ENCODE measurements around the gene PLCB1. TPM values are rescaled to one million over a fixed set of nuclear protein-coding genes. Genes with fewer than 3 reads are reported as not detected.

Gene PLCB1
- total and polyA plus RNA-seq, 2 of the 4 experiments (the other 2 are of a cell fraction): 5.6 to 16.1 TPM

DNA sequence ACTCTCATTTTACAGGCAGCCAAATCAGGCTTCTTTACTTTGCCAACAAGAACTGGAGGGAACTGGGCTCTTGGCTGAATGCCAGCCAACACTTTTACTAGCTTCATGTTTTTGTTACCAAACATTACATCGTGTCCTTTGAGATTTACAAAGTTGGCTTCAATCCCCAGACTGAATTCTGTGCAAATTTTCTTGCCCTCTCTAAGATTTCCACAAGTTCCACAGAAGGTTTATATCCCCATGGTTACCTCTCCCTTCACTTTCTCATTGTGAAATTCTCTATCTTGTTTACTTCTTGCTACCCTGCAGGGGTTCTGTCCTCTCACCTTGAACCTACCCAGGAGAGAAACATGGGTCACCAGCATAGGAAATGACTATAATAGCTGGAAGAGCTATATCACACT, 37.6 kb upstream of the PLCB1 start:
- no peak overlapping the region for H2AK9ac ChIP-seq (replicated peaks; ENCODE audit: low read depth, low read length, poor library complexity)
- H2BK120ac ChIP-seq (ENCODE audit: low read depth, low read length): no peak overlapping the region
- no peak overlapping the region for H3K4me3 ChIP-seq (ENCODE audit: insufficient read depth, low read depth, low read length)
- H4K91ac ChIP-seq (ENCODE audit: insufficient read depth, low read depth, low read length): no peak overlapping the region
- no peaks in the 10 kb centered on the region for H3K9me3 ChIP-seq (ENCODE audit: control insufficient read depth, insufficient read depth, low read length)
- CTCF ChIA-PET: no interaction called here
- no peaks in the 10 kb centered on the region for H3K36me3 ChIP-seq (ENCODE audit: control insufficient read depth, insufficient read depth, low read length)
- no peak for ATAC-seq (ENCODE audit: low read depth)
- H3K79me1 ChIP-seq (ENCODE audit: low read depth in 1 of 2, low read length in 2 of 2): no peaks in the 10 kb centered on the region
- H3K4ac ChIP-seq (ENCODE audit: low read depth, low read length): no peak overlapping the region
- H4K5ac ChIP-seq (ENCODE audit: low read depth, low read length): no peak overlapping the region
- H3K9ac ChIP-seq (ENCODE audit: low read depth, low read length): no peak overlapping the region
- H3K4me2 ChIP-seq (ENCODE audit: low read depth, low read length): no peak overlapping the region
- H2BK20ac ChIP-seq (ENCODE audit: low read depth, low read length): no peak overlapping the region
- no peaks in the 10 kb centered on the region for H4K20me1 ChIP-seq (ENCODE audit: insufficient read depth, low read length)
- dilution Hi-C loops (cut with HindIII; ENCODE audit: low sequenced_read_pairs, unreplicated experiment): no loop called here
- 0 out of 2 replicates have a peak, but pooled peaks cover 1% of the 10 kb centered on the region for H3K4me1 ChIP-seq (ENCODE audit: control insufficient read depth, insufficient read depth, low read length)
- intact Hi-C loops (cut with micrococcal nuclease): no loop called here
- peaks cover 2% of the 10 kb centered on the region; the same call in 1 of the 2 replicates for H3K9me1 ChIP-seq (ENCODE audit: insufficient read depth, low read length)
- no peak overlapping the region for H4K8ac ChIP-seq (ENCODE audit: low read depth in 2 of 2, low read length in 2 of 2)
- no peak overlapping the region for H2AK5ac ChIP-seq (ENCODE audit: low read depth, low read length)
- no peak overlapping the region for H3K56ac ChIP-seq (ENCODE audit: extremely low read depth, insufficient read depth, low read length)
- H2AFZ ChIP-seq (replicated peaks; ENCODE audit: low read length, poor library complexity): no peak overlapping the region
- no CpG with 5 or more reads among the region's 1 CpG for WGBS, 2 experiments (ENCODE audit: extremely low coverage in 2 of 2, insufficient read length in 1 of 2)
- TF ChIP-seq MAZ (IDR thresholded peaks at IDR 0.05; ENCODE audit: borderline replicate concordance, low read depth, low read length) (no peak), POLR2A (IDR thresholded peaks at IDR 0.05; ENCODE audit: low read depth, low read length) (no peak), CHD1 (IDR thresholded peaks at IDR 0.05; ENCODE audit: low read depth, low read length) (no peak), MAFK (IDR thresholded peaks at IDR 0.05; ENCODE audit: low read depth, low read length) (no peak), RCOR1 (IDR thresholded peaks at IDR 0.05; ENCODE audit: insufficient replicate concordance, low read length) (no peak)
- TF ChIP-seq, protein P1, sequence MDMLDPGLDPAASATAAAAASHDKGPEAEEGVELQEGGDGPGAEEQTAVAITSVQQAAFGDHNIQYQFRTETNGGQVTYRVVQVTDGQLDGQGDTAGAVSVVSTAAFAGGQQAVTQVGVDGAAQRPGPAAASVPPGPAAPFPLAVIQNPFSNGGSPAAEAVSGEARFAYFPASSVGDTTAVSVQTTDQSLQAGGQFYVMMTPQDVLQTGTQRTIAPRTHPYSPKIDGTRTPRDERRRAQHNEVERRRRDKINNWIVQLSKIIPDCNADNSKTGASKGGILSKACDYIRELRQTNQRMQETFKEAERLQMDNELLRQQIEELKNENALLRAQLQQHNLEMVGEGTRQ (IDR thresholded peaks at IDR 0.05; ENCODE audit: low read depth, low read length): no peak
- DNase-seq: peak; percentile 22
- H3K23ac ChIP-seq (ENCODE audit: low read depth, low read length): no peak overlapping the region
- POLR2A ChIA-PET (ENCODE audit: unreplicated experiment): no interaction called here
- no peak overlapping the region for H3K14ac ChIP-seq (replicated peaks; ENCODE audit: low read depth, low read length)
- H3K27me3 ChIP-seq (ENCODE audit: control insufficient read depth, insufficient read depth, low read length): no peaks in the 10 kb centered on the region
- no peak overlapping the region for H2BK15ac ChIP-seq (ENCODE audit: low read depth, low read length)
- BruUV-seq (replicated peaks): no TSS peak
- H3K27ac ChIP-seq (ENCODE audit: insufficient read depth, low read length): no peak overlapping the region
- H3K18ac ChIP-seq (ENCODE audit: low read depth, low read length): no peak overlapping the region
- in situ Hi-C loops (cut with MboI; ENCODE audit: low sequenced_read_pairs): no loop called here
- no peak overlapping the region for H2BK5ac ChIP-seq (ENCODE audit: low read depth, low read length, poor library complexity, severe bottlenecking)
